ENCODE measurements around the gene SLC9A3. TPM values are rescaled to one million over a fixed set of nuclear protein-coding genes. Genes with fewer than 3 reads are reported as not detected.

Gene SLC9A3
- total RNA-seq, 6 donors from 2014 or later, result 1.0 to 4.1 (median 1.9) TPM

DNA sequence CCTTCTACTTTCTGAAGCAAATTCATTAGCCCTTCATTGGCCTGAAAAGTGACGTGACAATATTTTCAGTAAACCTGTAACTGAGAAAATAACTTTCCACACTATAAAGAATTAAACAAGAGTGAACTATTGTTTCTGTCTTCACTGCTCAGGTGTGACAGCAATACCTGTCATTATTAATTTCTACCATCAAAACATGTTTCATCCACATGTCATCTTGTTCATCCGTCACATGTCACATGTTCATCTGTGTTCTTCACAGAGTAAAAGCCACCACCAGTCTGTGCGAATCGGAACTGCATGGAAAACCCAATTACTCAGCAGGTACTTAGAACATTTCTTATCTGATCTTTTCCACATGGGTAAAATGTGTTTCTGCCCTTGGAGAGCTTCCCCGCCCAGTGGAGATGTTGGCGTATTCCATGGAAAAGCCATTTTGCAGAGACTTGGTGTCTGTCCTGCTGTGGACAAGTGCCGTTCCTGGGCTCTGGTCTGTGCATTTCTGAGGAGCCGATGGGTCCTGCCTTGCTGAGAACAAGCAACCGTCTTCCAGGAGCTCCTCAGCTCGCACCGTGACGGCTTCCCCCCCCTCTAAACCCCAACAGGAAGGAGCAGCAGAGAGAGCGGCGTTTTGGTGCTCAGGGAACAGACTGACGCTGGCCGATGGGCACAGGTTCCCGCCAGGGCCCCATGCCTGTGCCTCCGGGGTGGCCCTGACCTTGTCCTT is 91.9 kb downstream of the SLC9A3 start:
- Histone ChIP-seq H3K4me1 (peaks cover 0 to 5% (median 2%) of the 10 kb centered on the region in 4 donors), H3K27ac (peak overlapping the region in 1 of 4 donors; percentile 20), H3K9me3 (no peaks in the 10 kb centered on the region), H3K4me3 (no peak overlapping the region), H3K36me3 (no peaks in the 10 kb centered on the region), H3K27me3 (no peaks in the 10 kb centered on the region)
- ATAC-seq (ENCODE audit: low FRiP score in 2 of 2), result no peak
- 69 to 70% methylated on average over 14 to 18 of the region's 18 CpGs for whole genome bisulfite sequencing, 2 donors
- DNase-seq, result peak in 1 of 2 donors; percentile 68
- TF ChIP-seq POLR2A (IDR thresholded peaks at IDR 0.05), result no peak
- TF ChIP-seq, protein P1, sequence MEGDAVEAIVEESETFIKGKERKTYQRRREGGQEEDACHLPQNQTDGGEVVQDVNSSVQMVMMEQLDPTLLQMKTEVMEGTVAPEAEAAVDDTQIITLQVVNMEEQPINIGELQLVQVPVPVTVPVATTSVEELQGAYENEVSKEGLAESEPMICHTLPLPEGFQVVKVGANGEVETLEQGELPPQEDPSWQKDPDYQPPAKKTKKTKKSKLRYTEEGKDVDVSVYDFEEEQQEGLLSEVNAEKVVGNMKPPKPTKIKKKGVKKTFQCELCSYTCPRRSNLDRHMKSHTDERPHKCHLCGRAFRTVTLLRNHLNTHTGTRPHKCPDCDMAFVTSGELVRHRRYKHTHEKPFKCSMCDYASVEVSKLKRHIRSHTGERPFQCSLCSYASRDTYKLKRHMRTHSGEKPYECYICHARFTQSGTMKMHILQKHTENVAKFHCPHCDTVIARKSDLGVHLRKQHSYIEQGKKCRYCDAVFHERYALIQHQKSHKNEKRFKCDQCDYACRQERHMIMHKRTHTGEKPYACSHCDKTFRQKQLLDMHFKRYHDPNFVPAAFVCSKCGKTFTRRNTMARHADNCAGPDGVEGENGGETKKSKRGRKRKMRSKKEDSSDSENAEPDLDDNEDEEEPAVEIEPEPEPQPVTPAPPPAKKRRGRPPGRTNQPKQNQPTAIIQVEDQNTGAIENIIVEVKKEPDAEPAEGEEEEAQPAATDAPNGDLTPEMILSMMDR (IDR thresholded peaks at IDR 0.05), result no peak
- TF ChIP-seq EP300 (IDR thresholded peaks at IDR 0.05), result no peak
- no peak for TF ChIP-seq POLR2AphosphoS5 (IDR thresholded peaks at IDR 0.05)

DNA sequence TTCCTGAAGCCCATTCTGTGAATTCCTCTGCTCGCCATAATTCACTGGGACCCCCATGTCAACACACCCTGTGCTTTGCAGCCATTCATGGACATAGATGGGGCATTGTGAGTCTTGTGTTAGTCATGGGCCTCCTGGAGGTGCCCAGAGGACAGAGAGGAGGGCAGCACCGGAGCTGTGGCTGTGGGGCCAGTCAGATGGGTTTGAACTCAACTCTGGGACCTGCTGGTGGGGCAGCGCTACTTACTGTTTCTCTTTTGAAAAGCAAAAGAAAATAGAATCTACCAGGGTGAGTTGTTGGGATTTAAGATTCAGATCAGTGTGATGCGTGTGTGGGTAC is 92.6 kb downstream of the SLC9A3 start:
- ATAC-seq (ENCODE audit: low FRiP score in 2 of 2) (no peak), DNase-seq (no peak)
- TF ChIP-seq POLR2AphosphoS5 (IDR thresholded peaks at IDR 0.05), result no peak
- no peak for TF ChIP-seq EP300 (IDR thresholded peaks at IDR 0.05)
- no peak for TF ChIP-seq POLR2A (IDR thresholded peaks at IDR 0.05)
- TF ChIP-seq, protein P1 (IDR thresholded peaks at IDR 0.05), result no peak
- Histone ChIP-seq H3K27me3 (no peaks in the 10 kb centered on the region), H3K9me3 (no peaks in the 10 kb centered on the region), H3K36me3 (no peaks in the 10 kb centered on the region), H3K4me1 (peaks cover 0 to 5% (median 2%) of the 10 kb centered on the region in 4 donors), H3K4me3 (no peak overlapping the region), H3K27ac (no peak overlapping the region)
- WGBS, 2 donors, result 91 to 97% methylated on average over 4 of the region's 4 CpGs

DNA sequence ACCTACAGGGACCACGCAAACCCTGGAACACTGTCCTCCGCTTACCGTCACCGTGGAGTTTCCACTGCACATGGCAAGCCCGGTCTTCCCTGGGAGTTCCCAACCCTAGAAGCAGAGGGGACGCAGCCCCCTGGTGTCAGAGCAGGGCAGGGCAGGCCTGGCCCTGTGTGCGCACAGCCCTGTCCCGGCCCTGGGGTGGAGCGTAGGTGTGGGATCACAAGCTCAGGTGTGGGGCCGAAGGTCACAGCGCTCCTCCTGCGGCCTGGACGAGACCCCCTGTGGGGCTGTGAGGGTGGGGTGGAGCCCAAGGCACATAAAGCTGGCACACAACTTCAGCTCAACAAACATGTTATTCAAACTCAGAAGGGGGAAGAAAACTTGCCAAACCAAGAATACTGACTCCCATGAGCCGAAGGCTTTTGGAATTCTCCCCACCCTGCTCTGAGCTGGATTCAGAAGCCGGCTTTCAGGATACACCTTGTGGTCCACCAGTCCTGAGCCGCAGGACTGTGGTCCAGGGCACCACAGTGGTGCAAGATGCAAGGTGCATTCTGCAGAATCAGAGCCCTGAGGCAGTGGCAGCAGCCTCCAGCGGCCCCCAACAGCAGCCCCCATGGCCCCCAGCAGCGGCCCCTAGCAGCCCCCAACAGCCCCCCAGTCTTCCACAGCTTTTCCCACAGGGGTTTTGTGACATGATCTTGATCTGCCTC is 93.1 kb downstream of the SLC9A3 start:
- no peaks in the 10 kb centered on the region for H3K27me3 ChIP-seq
- peak; percentile 58 to 83 for DNase-seq
- H3K4me1 ChIP-seq, result peaks cover 0 to 5% (median 2%) of the 10 kb centered on the region in 4 donors
- no peak overlapping the region for H3K4me3 ChIP-seq
- H3K27ac ChIP-seq, result no peak overlapping the region
- 32 to 56% methylated on average over 12 to 17 of the region's 18 CpGs for WGBS, 2 donors
- ATAC-seq (ENCODE audit: low FRiP score in 2 of 2), result peak; percentile 17 to 42
- no peaks in the 10 kb centered on the region for H3K36me3 ChIP-seq
- TF ChIP-seq, protein P1 (IDR thresholded peaks at IDR 0.05), result peak in 5 of 6 experiments; percentile 26 to 74 (median 62)
- TF ChIP-seq EP300 (IDR thresholded peaks at IDR 0.05), result no peak
- H3K9me3 ChIP-seq, result no peaks in the 10 kb centered on the region

DNA sequence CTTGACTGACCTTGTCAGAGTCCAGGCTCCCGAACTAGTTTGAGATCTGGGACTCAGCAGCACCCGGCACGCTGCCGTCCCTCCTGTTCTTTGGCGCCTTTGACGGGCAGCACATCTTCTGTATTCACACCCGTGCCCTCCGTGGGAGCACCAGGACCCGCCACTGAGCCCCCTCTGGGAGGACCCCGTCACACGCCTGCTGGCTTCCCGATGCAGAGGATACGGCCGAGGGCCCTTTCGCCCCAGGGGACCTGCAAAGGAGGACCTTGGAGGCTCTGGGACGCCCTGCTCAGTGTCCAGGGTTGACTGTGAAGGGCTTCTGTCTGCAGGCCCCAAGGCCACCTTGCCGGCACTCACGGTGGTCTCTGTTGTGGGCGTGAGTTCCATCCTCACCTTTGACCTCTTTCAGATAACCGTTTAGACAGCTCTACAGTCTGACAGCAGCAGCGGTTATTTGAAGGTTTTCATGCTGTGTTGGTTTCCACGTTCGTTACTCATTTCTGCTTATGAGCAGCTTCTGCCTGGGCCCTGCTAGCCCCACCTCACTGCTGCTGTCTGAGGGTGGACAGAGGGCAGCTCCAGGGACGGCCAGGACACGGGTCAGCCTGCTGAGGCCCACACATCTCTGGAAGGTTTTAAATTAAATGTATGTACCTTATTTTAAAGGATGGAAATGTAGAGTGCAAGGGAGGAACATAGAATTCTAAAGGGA is 93.9 kb downstream of the SLC9A3 start:
- ATAC-seq (ENCODE audit: low FRiP score in 2 of 2) (no peak), DNase-seq (peak in 1 of 2 donors; percentile 66)
- TF ChIP-seq POLR2AphosphoS5 (IDR thresholded peaks at IDR 0.05) (no peak), EP300 (IDR thresholded peaks at IDR 0.05) (no peak), POLR2A (IDR thresholded peaks at IDR 0.05) (no peak)
- TF ChIP-seq, protein P1 (IDR thresholded peaks at IDR 0.05), result no peak
- Histone ChIP-seq H3K9me3 (no peaks in the 10 kb centered on the region), H3K27ac (no peak overlapping the region), H3K4me3 (no peak overlapping the region), H3K4me1 (peaks cover 0 to 5% (median 2%) of the 10 kb centered on the region in 4 donors), H3K27me3 (no peaks in the 10 kb centered on the region), H3K36me3 (no peaks in the 10 kb centered on the region)
- WGBS, 2 donors, result 76 to 84% methylated on average over 19 to 25 of the region's 25 CpGs
